Tongue (tissue), 2 donors: Measurements from ENCODE around the gene CTSD. TPM values are rescaled to one million over a fixed set of nuclear protein-coding genes. Genes with fewer than 3 reads are reported as not detected.

Experiments
- DNase-seq: peaks from one replicate; pipeline ENCODE4 v3.0.0-alpha.2; 2015
- total RNA-seq: library from RNA; depleted of rRNA; stranded (reverse); fragments of >200 nt; gene quantifications from one replicate; pipeline ENCODE4 v1.2.3, GENCODE V29; 2014

CTSD gene
- total RNA-seq, 1 donor from 2014 or later, result 134 TPM

- no peak for DNase-seq
These were observed 34.1 kb downstream of the CTSD start for GRCh38 chr11:1729692-1730011.

GRCh38 chr11:1728931-1729691 is 34.6 kb downstream of the CTSD start:
- DNase-seq, result no peak

- no peak for DNase-seq
These were observed 35.4 kb downstream of the CTSD start for GRCh38 chr11:1728301-1728700.

- DNase-seq, result no peak
These were observed 35.9 kb downstream of the CTSD start for GRCh38 chr11:1727861-1728260.

GRCh38 chr11:1727096-1727690 is 36.5 kb downstream of the CTSD start:
- DNase-seq, result no peak

- DNase-seq, result no peak
These were observed 43.9 kb downstream of the CTSD start for GRCh38 chr11:1719781-1720180.

GRCh38 chr11:1718326-1718725 is 45.4 kb downstream of the CTSD start:
- no peak for DNase-seq

- peak; percentile 43 for DNase-seq
These were observed 46.0 kb downstream of the CTSD start for GRCh38 chr11:1717745-1718144.

- no peak for DNase-seq
These were observed 48.5 kb downstream of the CTSD start for GRCh38 chr11:1714908-1715885.

GRCh38 chr11:1708716-1709115 is 55.0 kb downstream of the CTSD start:
- no peak for DNase-seq

GRCh38 chr11:1707751-1708150 is 56.0 kb downstream of the CTSD start:
- DNase-seq, result no peak

GRCh38 chr11:1706634-1707400 is 56.9 kb downstream of the CTSD start:
- DNase-seq, result no peak

GRCh38 chr11:1705126-1706052 is 58.3 kb downstream of the CTSD start:
- peak; percentile 50 for DNase-seq

- no peak for DNase-seq
These were observed 60.6 kb downstream of the CTSD start for GRCh38 chr11:1703146-1703545.

Other genes starting within 250 kb of the CTSD start
- gene DUSP8, start 191.7 kb downstream of the CTSD start, total RNA-seq, result 4.5 TPM
- not detected for gene KRTAP5-1, start 178.6 kb downstream of the CTSD start, total RNA-seq
- gene KRTAP5-2, start 165.6 kb downstream of the CTSD start, total RNA-seq, result not detected
- not detected for gene KRTAP5-3, start 155.5 kb downstream of the CTSD start, total RNA-seq
- not detected for gene KRTAP5-4, start 141.8 kb downstream of the CTSD start, total RNA-seq
- not detected for gene KRTAP5-5, start 134.2 kb downstream of the CTSD start, total RNA-seq
- not detected for gene KRTAP5-6, start 66.7 kb downstream of the CTSD start, total RNA-seq
- 0.31 TPM for gene IFITM10, start 13.3 kb downstream of the CTSD start, total RNA-seq
- 16.2 TPM for gene SYT8, start 71.1 kb upstream of the CTSD start, total RNA-seq
- gene TNNI2, start 75.1 kb upstream of the CTSD start, total RNA-seq, result 3,551 TPM
- gene LSP1, start 89.2 kb upstream of the CTSD start, total RNA-seq, result 84.2 TPM
- 4.8 TPM for gene PRR33, start 128.0 kb upstream of the CTSD start, total RNA-seq
- 5,696 TPM for gene TNNT3, start 155.8 kb upstream of the CTSD start, total RNA-seq
- 32.7 TPM for gene MRPL23, start 183.4 kb upstream of the CTSD start, total RNA-seq
- 18,800 TPM for gene H19, start 233.9 kb upstream of the CTSD start, total RNA-seq